ENCODE data around the gene GPR153.

The GPR153 gene

GRCh38 chr1:6251233-6251632, 9.7 kb downstream of the GPR153 start:
- no peaks in the 10 kb centered on the region for H3K36me3 ChIP-seq (replicated peaks; ENCODE audit: low read depth, low read length)
- no peaks in the 10 kb centered on the region for H3K27me3 ChIP-seq (ENCODE audit: low read depth, low read length)
- H3K9me3 ChIP-seq (ENCODE audit: insufficient read depth, low read length) = no peaks in the 10 kb centered on the region
- H3K9ac ChIP-seq (ENCODE audit: low read length) = no peak overlapping the region
- TF ChIP-seq EZH2phosphoT487 (IDR thresholded peaks at IDR 0.05; ENCODE audit: low read depth) = no peak
- TF ChIP-seq, protein P1, sequence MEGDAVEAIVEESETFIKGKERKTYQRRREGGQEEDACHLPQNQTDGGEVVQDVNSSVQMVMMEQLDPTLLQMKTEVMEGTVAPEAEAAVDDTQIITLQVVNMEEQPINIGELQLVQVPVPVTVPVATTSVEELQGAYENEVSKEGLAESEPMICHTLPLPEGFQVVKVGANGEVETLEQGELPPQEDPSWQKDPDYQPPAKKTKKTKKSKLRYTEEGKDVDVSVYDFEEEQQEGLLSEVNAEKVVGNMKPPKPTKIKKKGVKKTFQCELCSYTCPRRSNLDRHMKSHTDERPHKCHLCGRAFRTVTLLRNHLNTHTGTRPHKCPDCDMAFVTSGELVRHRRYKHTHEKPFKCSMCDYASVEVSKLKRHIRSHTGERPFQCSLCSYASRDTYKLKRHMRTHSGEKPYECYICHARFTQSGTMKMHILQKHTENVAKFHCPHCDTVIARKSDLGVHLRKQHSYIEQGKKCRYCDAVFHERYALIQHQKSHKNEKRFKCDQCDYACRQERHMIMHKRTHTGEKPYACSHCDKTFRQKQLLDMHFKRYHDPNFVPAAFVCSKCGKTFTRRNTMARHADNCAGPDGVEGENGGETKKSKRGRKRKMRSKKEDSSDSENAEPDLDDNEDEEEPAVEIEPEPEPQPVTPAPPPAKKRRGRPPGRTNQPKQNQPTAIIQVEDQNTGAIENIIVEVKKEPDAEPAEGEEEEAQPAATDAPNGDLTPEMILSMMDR (IDR thresholded peaks at IDR 0.05; ENCODE audit: low read depth, low read length) = no peak
- H3K27ac ChIP-seq (ENCODE audit: low read length) = no peak overlapping the region
- H3K4me2 ChIP-seq (ENCODE audit: low read length) = no peak overlapping the region
- no peaks in the 10 kb centered on the region for H3K79me2 ChIP-seq (ENCODE audit: low read length)
- peaks cover 4% of the 10 kb centered on the region; the same call in 1 of the 2 replicates for H3K4me1 ChIP-seq (ENCODE audit: low read length)
- no peak overlapping the region for H2AFZ ChIP-seq (ENCODE audit: low read depth, low read length)
- no peak overlapping the region for H3K4me3 ChIP-seq (ENCODE audit: low read length)
- H4K20me1 ChIP-seq (ENCODE audit: insufficient read depth, low read length) = no peaks in the 10 kb centered on the region

- no peak overlapping the region for H3K4me2 ChIP-seq (ENCODE audit: low read length)
- H3K79me2 ChIP-seq (ENCODE audit: low read length) = no peaks in the 10 kb centered on the region
- H3K4me1 ChIP-seq (ENCODE audit: low read length) = peaks cover 4% of the 10 kb centered on the region; the same call in 1 of the 2 replicates
- H3K9me3 ChIP-seq (ENCODE audit: insufficient read depth, low read length) = no peaks in the 10 kb centered on the region
- no peak overlapping the region for H2AFZ ChIP-seq (ENCODE audit: low read depth, low read length)
- no peak overlapping the region for H3K4me3 ChIP-seq (ENCODE audit: low read length)
- no peaks in the 10 kb centered on the region for H4K20me1 ChIP-seq (ENCODE audit: insufficient read depth, low read length)
- H3K27me3 ChIP-seq (ENCODE audit: low read depth, low read length) = no peaks in the 10 kb centered on the region
- H3K9ac ChIP-seq (ENCODE audit: low read length) = no peak overlapping the region
- no peak for TF ChIP-seq EZH2phosphoT487 (IDR thresholded peaks at IDR 0.05; ENCODE audit: low read depth)
- TF ChIP-seq, protein P1 (IDR thresholded peaks at IDR 0.05; ENCODE audit: low read depth, low read length) = no peak
- no peaks in the 10 kb centered on the region for H3K36me3 ChIP-seq (replicated peaks; ENCODE audit: low read depth, low read length)
- no peak overlapping the region for H3K27ac ChIP-seq (ENCODE audit: low read length)
Measured at GRCh38 chr1:6249739-6250689, 10.9 kb downstream of the GPR153 start.

GRCh38 chr1:6248932-6249738, 11.8 kb downstream of the GPR153 start:
- no peaks in the 10 kb centered on the region for H3K9me3 ChIP-seq (ENCODE audit: insufficient read depth, low read length)
- H3K4me3 ChIP-seq (ENCODE audit: low read length) = no peak overlapping the region
- no peaks in the 10 kb centered on the region for H3K79me2 ChIP-seq (ENCODE audit: low read length)
- H3K4me1 ChIP-seq (ENCODE audit: low read length) = peaks cover 4% of the 10 kb centered on the region; the same call in 1 of the 2 replicates
- H3K9ac ChIP-seq (ENCODE audit: low read length) = no peak overlapping the region
- H3K36me3 ChIP-seq (replicated peaks; ENCODE audit: low read depth, low read length) = no peaks in the 10 kb centered on the region
- no peak overlapping the region for H3K4me2 ChIP-seq (ENCODE audit: low read length)
- H3K27ac ChIP-seq (ENCODE audit: low read length) = no peak overlapping the region
- no peak overlapping the region for H2AFZ ChIP-seq (ENCODE audit: low read depth, low read length)
- H3K27me3 ChIP-seq (ENCODE audit: low read depth, low read length) = no peaks in the 10 kb centered on the region
- H4K20me1 ChIP-seq (ENCODE audit: insufficient read depth, low read length) = no peaks in the 10 kb centered on the region
- TF ChIP-seq, protein P1 (IDR thresholded peaks at IDR 0.05; ENCODE audit: low read depth, low read length) = no peak
- no peak for TF ChIP-seq EZH2phosphoT487 (IDR thresholded peaks at IDR 0.05; ENCODE audit: low read depth)

Measured in OCI-LY3 (cell line).